Panc1 (cell line): ENCODE measurements around the gene TLR6. TPM values are rescaled to one million over a fixed set of nuclear protein-coding genes. Genes with fewer than 3 reads are reported as not detected.

ENCODE experiments used
- ATAC-seq: fragments of 200-7000 bp; cut with Tn5 transposase; 2 replicates; pipeline ENCODE4 v1.9.1; 2020; ENCODE audit warnings: mild to moderate bottlenecking, moderate library complexity
- BruUV-seq: library from RNA; stranded (reverse); fragments of 400-500 nt; replicated peaks from 2 replicates; lab custom pipeline; 2021; lab: Mats Ljungman, UMichigan
- CTCF ChIA-PET: fragments of 300-600 bp; sonication (Branson Sonifier 250); formaldehyde crosslinking; loops from one replicate; lab custom pipeline; 2022; ENCODE audit warnings: antibody characterized with exemption; lab: Charles Lee
- POLR2A ChIA-PET: fragments of 300-600 bp; sonication (Branson Sonifier 250); formaldehyde crosslinking; loops from one replicate; lab custom pipeline; 2022; ENCODE audit warnings: antibody characterized with exemption; lab: Charles Lee
- DNase-seq: peaks from one replicate; pipeline ENCODE4 v3.0.0-alpha.2; 2010; ENCODE audit warnings: low read depth, low spot score
- H3K27ac ChIP-seq: 2 replicates; pipeline ENCODE4 v1.5.1; 2011; ENCODE audit warnings: mild to moderate bottlenecking, low read length, inconsistent platforms
- H3K27me3 ChIP-seq: fragments of 200-500 bp; sonication (Bioruptor generic); 2 replicates; pipeline ENCODE4 v1.6.0; 2014; ENCODE audit warnings: low read length, inconsistent platforms; ENCODE audit not compliant: control insufficient read depth, insufficient read depth
- H3K36me3 ChIP-seq: fragments of 200-500 bp; sonication (Bioruptor generic); 2 replicates; pipeline ENCODE4 v1.5.1; 2014; ENCODE audit warnings: inconsistent platforms, mild to moderate bottlenecking, low read length, moderate library complexity; ENCODE audit not compliant: control insufficient read depth, insufficient read depth
- H3K4me1 ChIP-seq: 2 replicates; pipeline ENCODE4 v1.5.1; 2011; ENCODE audit warnings: inconsistent platforms, mild to moderate bottlenecking, low read length, moderate library complexity; ENCODE audit not compliant: control insufficient read depth, insufficient read depth
- H3K4me3 ChIP-seq, 2 experiments: 2 replicates each; pipeline ENCODE4 v1.5.1; 2011 to 2012; ENCODE audit warnings: low read depth in 2 of 2, low read length in 2 of 2, mild to moderate bottlenecking in 2 of 2, inconsistent platforms in 1 of 2, moderate library complexity in 1 of 2
- H3K9me3 ChIP-seq: fragments of 200-500 bp; sonication (Bioruptor generic); 2 replicates; pipeline ENCODE4 v1.5.1; 2014; ENCODE audit warnings: low read depth, mild to moderate bottlenecking, inconsistent platforms, low read length, moderate library complexity; ENCODE audit not compliant: control insufficient read depth, insufficient read depth
- CTCF ChIP-seq: fragments of 450-650 bp; IDR thresholded peaks from 2 replicates; pipeline ENCODE4 v1.5.1; 2017; ENCODE audit warnings: mild to moderate bottlenecking
- POLR2AphosphoS5 ChIP-seq: IDR thresholded peaks from 2 replicates; pipeline ENCODE4 v1.6.1; 2012; ENCODE audit warnings: mild to moderate bottlenecking, low read depth, low read length, moderate library complexity
- REST ChIP-seq, 2 experiments: IDR thresholded peaks; 2 replicates each; pipeline ENCODE4 v1.6.1; 2011 to 2012; ENCODE audit warnings: low read depth in 2 of 2, control low read depth in 1 of 2, low read length in 1 of 2, mild to moderate bottlenecking in 1 of 2, moderate library complexity in 1 of 2; ENCODE audit not compliant: insufficient read depth in 1 of 2
- SIN3A ChIP-seq: IDR thresholded peaks from 2 replicates; pipeline ENCODE4 v1.6.1; 2012; ENCODE audit warnings: low read depth, mild to moderate bottlenecking, low read length, moderate library complexity, borderline replicate concordance; ENCODE audit not compliant: insufficient read depth
- TCF7L2 ChIP-seq: IDR thresholded peaks from 2 replicates; pipeline ENCODE4 v1.6.1; 2011; ENCODE audit warnings: mild to moderate bottlenecking, low read depth, low read length, inconsistent platforms
- in situ Hi-C: cut with HindIII; loops from 2 replicates; pipeline ENCODE4 v1.10.0; 2016; ENCODE audit warnings: low sequenced_read_pairs, low pct_unique_long_range_greater_than_20kb
- intact Hi-C: fragments of 100-400 bp; cut with micrococcal nuclease; formaldehyde crosslinking; loops from one replicate; pipeline ENCODE4 v1.10.0; 2022; ENCODE audit not compliant: unreplicated experiment
- total RNA-seq: library from RNA; stranded (reverse); gene quantifications from one replicate; pipeline ENCODE4 v1.2.1, GENCODE V29; 2021; ENCODE audit not compliant: unreplicated experiment

Gene TLR6
- total RNA-seq, 1 experiment from 2014 or later = 1.1 TPM

- ChIA-PET POLR2A (no interaction called here), CTCF (no interaction called here)
- Histone ChIP-seq H3K27ac (no peak overlapping the region), H3K4me3 (no peak overlapping the region), H3K36me3 (no peaks in the 10 kb centered on the region), H3K27me3 (no peaks in the 10 kb centered on the region), H3K4me1 (no peaks in the 10 kb centered on the region), H3K9me3 (no peaks in the 10 kb centered on the region)
- DNase-seq = no peak
- in situ Hi-C loops (no loop called here), intact Hi-C loops (no loop called here)
- ATAC-seq = no peak
- BruUV-seq = no TSS peak
- TF ChIP-seq POLR2AphosphoS5 (no peak), TCF7L2 (no peak), SIN3A (no peak), REST (IDR thresholded peaks at IDR 0.05; ENCODE audit: insufficient read depth in 1 of 2, low read depth in 2 of 2, low read length in 1 of 2) (no peak), CTCF (no peak)
These were observed 13.6 kb downstream of the TLR6 start for GRCh38 chr4:38842994-38843393.

GRCh38 chr4:38837849-38838248 lies 18.8 kb downstream of the TLR6 start:
- intact Hi-C loops (no loop called here), in situ Hi-C loops (no loop called here)
- DNase-seq = no peak
- Histone ChIP-seq H3K4me1 (no peaks in the 10 kb centered on the region), H3K27ac (no peak overlapping the region), H3K9me3 (no peaks in the 10 kb centered on the region), H3K27me3 (no peaks in the 10 kb centered on the region), H3K36me3 (no peaks in the 10 kb centered on the region), H3K4me3 (no peak overlapping the region)
- CTCF ChIA-PET = no interaction called here
- POLR2A ChIA-PET = no interaction called here
- no TSS peak for BruUV-seq
- no peak for ATAC-seq
- TF ChIP-seq CTCF (no peak), TCF7L2 (no peak), SIN3A (no peak), POLR2AphosphoS5 (no peak), REST (IDR thresholded peaks at IDR 0.05; ENCODE audit: insufficient read depth in 1 of 2, low read depth in 2 of 2, low read length in 1 of 2) (no peak)
